Lung (tissue), 12 donors: ENCODE results near the gene KCNJ10. TPM values are rescaled to one million over a fixed set of nuclear protein-coding genes. Genes with fewer than 3 reads are reported as not detected.

Source experiments
- ATAC-seq: fragments of 200-7000 bp; cut with Tn5 transposase; one replicate; pipeline ENCODE4 v1.9.1; 2020; ENCODE audit warnings: moderate number of reproducible peaks; ENCODE audit not compliant: insufficient read depth, low FRiP score
- DNase-seq, 3 donors: peaks; one replicate each; pipeline ENCODE4 v3.0.0-alpha.2; 2013 to 2017
- H3K27ac ChIP-seq, 2 donors: one replicate each; pipeline ENCODE4 v1.5.1; 2013; ENCODE audit warnings: mild to moderate bottlenecking in 2 of 2, moderate library complexity in 2 of 2, control low read depth in 1 of 2, inconsistent platforms in 1 of 2, low read depth in 1 of 2, low read length in 1 of 2
- H3K27me3 ChIP-seq, 3 donors: one replicate each; pipeline ENCODE4 v1.5.1; 2013; ENCODE audit warnings: low read length in 2 of 3; ENCODE audit not compliant: control insufficient read depth in 3 of 3, insufficient read depth in 3 of 3
- H3K36me3 ChIP-seq, 4 donors: one replicate each; pipeline ENCODE4 v1.5.1; 2013; ENCODE audit warnings: low read length in 4 of 4, mild to moderate bottlenecking in 1 of 4, moderate library complexity in 1 of 4; ENCODE audit not compliant: control insufficient read depth in 4 of 4, insufficient read depth in 4 of 4
- H3K4me1 ChIP-seq, 5 donors: one replicate each; pipeline ENCODE4 v1.5.1; 2013; ENCODE audit warnings: low read length in 5 of 5, mild to moderate bottlenecking in 2 of 5, moderate library complexity in 1 of 5; ENCODE audit not compliant: control insufficient read depth in 5 of 5, insufficient read depth in 5 of 5
- H3K4me3 ChIP-seq: one replicate; pipeline ENCODE4 v1.5.1; 2013; ENCODE audit warnings: mild to moderate bottlenecking, control low read depth, moderate library complexity
- H3K9ac ChIP-seq, 2 donors: one replicate each; pipeline ENCODE4 v1.5.1; 2013; ENCODE audit warnings: low read length in 2 of 2, control low read depth in 1 of 2; ENCODE audit not compliant: insufficient read depth in 1 of 2
- H3K9me3 ChIP-seq, 4 donors: one replicate each; pipeline ENCODE4 v1.5.1; 2013; ENCODE audit warnings: low read length in 3 of 4, mild to moderate bottlenecking in 1 of 4, moderate library complexity in 1 of 4; ENCODE audit not compliant: control insufficient read depth in 4 of 4, insufficient read depth in 3 of 4
- CTCF ChIP-seq: IDR thresholded peaks from 2 replicates; pipeline ENCODE4 v1.5.1; 2012; ENCODE audit warnings: mild to moderate bottlenecking; ENCODE audit errors: control extremely low read depth, extremely low read depth
- WGBS, 2 donors: extraction: QIAGEN DNeasy Blood & Tissue Kit; methylation state at CpG; one replicate each; pipeline ENCODE4 v1.1.7; 2013; 5-methylcytosine and 5-hydroxymethylcytosine counted together
- polyA plus RNA-seq, 2 donors: library from polyadenylated mRNA; stranded (reverse); fragments of 200-250 nt; gene quantifications; one replicate each; pipeline ENCODE4 v1.2.1, GENCODE V29; 2013
- total RNA-seq, 2 donors: library from RNA; depleted of rRNA in 1 of 2; stranded (reverse); fragments of >200 nt in 1 of 2; gene quantifications; one replicate each; pipeline ENCODE4 v1.2.1, GENCODE V29; 2014 to 2021
- donor health status: control.
- donor health status: control.
- donor health status: Bipolar disorder and iron deficiency.
- donor health status: healthy.
- donor health status: DM: yes; HTN: yes; CAD: no.

The KCNJ10 gene
- total and polyA plus RNA-seq, 4 donors: 0.02 to 0.37 (median 0.10) TPM

GRCh38 chr1:159978107-159978398, 91.9 kb downstream of the KCNJ10 start:
- no peak for ATAC-seq

GRCh38 chr1:159977364-159978106, 92.4 kb downstream of the KCNJ10 start:
- Histone ChIP-seq H3K27me3 (peaks cover 0 to 5% (median 0%) of the 10 kb centered on the region in 3 donors), H3K9me3 (no peaks in the 10 kb centered on the region), H3K4me3 (no peak overlapping the region), H3K27ac (no peak overlapping the region), H3K4me1 (peaks cover 0 to 12% (median 0%) of the 10 kb centered on the region in 5 donors), H3K36me3 (no peaks in the 10 kb centered on the region), H3K9ac (no peak overlapping the region)
- no peak for TF ChIP-seq CTCF
- WGBS, 2 donors: 90 to 92% methylated on average over 6 of the region's 6 CpGs
- no peak for ATAC-seq
- DNase-seq: no peak

More at GRCh38 chr1:159978107-159978398, 91.9 kb downstream of the KCNJ10 start:
- TF ChIP-seq CTCF: no peak
- DNase-seq: no peak
- H3K27me3 ChIP-seq: peaks cover 0 to 5% (median 0%) of the 10 kb centered on the region in 3 donors
- H3K4me1 ChIP-seq: peaks cover 0 to 12% (median 0%) of the 10 kb centered on the region in 5 donors
- 92 to 98% methylated on average over 2 of the region's 2 CpGs for WGBS, 2 donors
- no peak overlapping the region for H3K4me3 ChIP-seq
- no peaks in the 10 kb centered on the region for H3K9me3 ChIP-seq
- no peak overlapping the region for H3K9ac ChIP-seq
- H3K27ac ChIP-seq: no peak overlapping the region
- H3K36me3 ChIP-seq: no peaks in the 10 kb centered on the region

- DNase-seq (no peak), ATAC-seq (no peak)
- Histone ChIP-seq H3K36me3 (no peaks in the 10 kb centered on the region), H3K9me3 (peaks cover 0 to 2% (median 0%) of the 10 kb centered on the region in 4 donors), H3K4me3 (no peak overlapping the region), H3K27me3 (peaks cover 0 to 5% (median 0%) of the 10 kb centered on the region in 3 donors), H3K27ac (no peak overlapping the region), H3K4me1 (peaks cover 0 to 9% (median 0%) of the 10 kb centered on the region in 5 donors), H3K9ac (no peak overlapping the region)
- TF ChIP-seq CTCF: no peak
- WGBS, 2 donors: 91 to 98% methylated on average over 7 of the region's 7 CpGs
These were observed 95.5 kb downstream of the KCNJ10 start for GRCh38 chr1:159974350-159974965.
